H54 (cell line): Measurements from ENCODE around the gene FGL2.
"Not testable (repeated sequence)": the region's sequence is repeated elsewhere in the genome, so short reads cannot be mapped to it uniquely, and the experiment has no call there.

ENCODE experiments used
- DNase-seq: peaks from one replicate; pipeline ENCODE4 v3.0.0; 2011; ENCODE audit warnings: low spot score, mixed read lengths; ENCODE audit not compliant: insufficient read length
- FAIRE-seq: peaks from 3 replicates; lab custom pipeline; 2011; peaks lifted over from hg19 to GRCh38; lab: Jason Lieb, UNC
- POLR2A ChIP-seq: IDR thresholded peaks from 2 replicates; pipeline ENCODE4 v1.6.1; 2011; ENCODE audit warnings: low read depth, mild to moderate bottlenecking, low read length

Gene FGL2, protein sequence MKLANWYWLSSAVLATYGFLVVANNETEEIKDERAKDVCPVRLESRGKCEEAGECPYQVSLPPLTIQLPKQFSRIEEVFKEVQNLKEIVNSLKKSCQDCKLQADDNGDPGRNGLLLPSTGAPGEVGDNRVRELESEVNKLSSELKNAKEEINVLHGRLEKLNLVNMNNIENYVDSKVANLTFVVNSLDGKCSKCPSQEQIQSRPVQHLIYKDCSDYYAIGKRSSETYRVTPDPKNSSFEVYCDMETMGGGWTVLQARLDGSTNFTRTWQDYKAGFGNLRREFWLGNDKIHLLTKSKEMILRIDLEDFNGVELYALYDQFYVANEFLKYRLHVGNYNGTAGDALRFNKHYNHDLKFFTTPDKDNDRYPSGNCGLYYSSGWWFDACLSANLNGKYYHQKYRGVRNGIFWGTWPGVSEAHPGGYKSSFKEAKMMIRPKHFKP

DNA sequence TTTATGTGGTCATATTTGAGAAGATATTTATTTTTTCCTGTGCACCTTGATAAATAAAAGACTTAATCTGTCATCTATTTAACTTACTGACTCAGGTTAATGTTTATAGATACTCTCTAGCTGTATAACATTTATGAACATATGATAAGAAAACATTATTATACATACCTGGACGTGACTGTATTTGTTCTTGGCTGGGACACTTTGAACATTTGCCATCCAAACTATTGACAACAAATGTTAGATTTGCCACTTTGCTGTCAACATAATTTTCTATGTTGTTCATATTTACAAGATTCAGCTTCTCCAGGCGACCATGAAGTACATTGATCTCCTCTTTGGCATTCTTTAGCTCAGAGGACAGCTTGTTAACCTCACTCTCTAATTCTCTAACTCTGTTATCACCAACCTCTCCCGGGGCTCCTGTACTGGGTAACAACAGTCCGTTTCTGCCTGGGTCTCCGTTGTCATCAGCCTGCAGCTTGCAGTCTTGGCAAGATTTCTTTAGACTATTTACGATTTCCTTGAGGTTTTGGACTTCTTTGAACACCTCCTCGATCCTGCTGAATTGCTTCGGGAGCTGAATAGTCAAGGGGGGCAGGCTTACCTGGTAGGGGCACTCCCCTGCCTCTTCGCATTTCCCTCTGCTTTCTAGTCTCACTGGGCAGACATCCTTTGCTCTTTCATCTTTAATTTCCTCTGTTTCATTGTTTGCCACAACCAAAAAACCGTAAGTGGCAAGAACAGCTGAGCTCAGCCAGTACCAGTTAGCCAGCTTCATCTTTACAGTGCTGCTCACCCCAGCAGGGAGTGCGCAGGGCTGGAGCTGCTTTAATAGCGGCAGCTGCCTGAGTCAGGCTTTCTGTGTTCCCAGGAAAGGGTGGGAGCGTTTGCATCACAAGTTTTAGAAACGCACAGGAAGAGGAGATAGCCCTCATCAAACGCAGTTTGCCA lies at the start of gene FGL2:
FGL2 (minus strand) TSS at position 807 of the 954 bp plus-strand sequence; CDS start at position 781, 26 bp downstream.
- no peak for FAIRE-seq
- no peak for DNase-seq
- TF ChIP-seq POLR2A, result no peak

DNA sequence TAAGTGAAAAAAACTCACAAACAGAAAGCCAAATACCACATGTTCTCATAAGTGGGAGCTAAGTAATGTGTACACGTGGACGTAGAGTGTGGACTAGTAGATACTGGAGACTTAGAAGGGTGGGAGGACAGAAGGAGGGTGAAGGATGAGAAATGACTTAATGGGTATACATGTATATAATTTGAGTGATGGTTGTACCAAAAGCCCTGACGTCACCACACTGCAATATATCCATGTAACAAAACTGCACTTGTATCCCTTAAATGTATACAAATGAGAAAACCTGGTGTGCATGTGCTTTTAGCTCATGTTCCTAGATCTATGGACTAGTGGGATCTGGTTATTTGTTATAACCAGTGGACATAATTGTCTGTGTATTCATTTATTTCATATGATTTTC lies 48.5 kb upstream of the FGL2 start:
- DNase-seq, result no peak
- TF ChIP-seq POLR2A, result no peak
- no peak for FAIRE-seq

DNA sequence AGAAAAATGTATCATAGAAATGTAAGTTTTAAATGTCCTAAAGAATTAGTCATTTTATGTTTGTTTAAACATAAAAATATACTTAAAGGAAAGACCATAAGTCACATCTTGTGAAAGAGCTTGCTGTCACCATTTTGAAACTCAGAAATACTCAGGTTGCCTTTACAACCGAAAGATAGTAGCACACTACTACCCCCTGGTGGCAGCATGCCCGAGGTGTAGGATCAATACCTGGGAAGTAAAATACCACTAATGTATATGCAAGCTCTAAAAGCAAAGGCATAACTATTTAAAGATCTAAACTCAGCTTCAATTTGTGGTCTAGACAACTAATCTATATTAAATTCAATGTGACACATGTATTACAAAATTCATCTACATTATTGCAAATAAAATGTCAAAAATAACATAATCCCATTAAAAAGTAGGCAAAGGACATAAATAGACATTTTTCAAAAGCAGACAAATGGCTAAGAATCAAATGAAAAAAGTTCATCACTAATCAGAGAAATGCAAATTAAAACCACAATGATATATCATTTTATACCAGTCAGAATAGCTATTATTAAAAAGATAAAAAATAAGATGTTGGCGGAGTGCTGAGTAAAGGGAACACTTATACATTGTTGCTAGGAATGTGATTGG lies 47.7 kb upstream of the FGL2 start:
- TF ChIP-seq POLR2A, result no peak
- FAIRE-seq (peak; percentile 73), DNase-seq (no peak)

DNA sequence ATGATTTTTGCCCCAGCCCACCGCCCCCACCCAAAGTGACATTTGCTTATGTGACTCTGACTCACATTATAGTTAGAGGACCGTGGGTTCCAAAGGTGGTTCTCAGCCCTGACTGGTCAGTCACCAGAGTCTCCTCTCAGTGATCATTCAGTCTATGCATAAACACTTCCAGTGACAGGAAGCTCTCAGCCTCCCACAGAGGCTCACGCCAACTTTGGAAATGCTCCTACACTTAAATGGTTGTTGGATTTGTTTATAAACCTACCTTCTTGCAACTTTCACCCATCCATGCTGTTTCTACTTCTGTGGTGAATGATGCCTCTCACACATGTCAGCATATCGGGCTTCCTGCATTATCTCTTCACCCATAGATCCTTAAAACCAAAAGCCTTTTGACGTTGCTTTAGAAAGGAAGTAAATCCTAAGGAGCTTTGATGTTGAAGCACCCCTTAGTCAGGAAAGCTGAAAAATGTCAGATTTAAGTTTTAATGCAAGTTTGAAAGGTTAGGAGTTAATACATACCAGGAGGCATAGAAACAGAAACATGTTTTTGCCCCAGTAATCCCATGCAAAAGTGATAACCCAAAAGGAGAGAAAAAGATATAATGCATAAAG lies 46.5 kb upstream of the FGL2 start:
- FAIRE-seq (peak; percentile 52), DNase-seq (no peak)
- TF ChIP-seq POLR2A, result no peak

DNA sequence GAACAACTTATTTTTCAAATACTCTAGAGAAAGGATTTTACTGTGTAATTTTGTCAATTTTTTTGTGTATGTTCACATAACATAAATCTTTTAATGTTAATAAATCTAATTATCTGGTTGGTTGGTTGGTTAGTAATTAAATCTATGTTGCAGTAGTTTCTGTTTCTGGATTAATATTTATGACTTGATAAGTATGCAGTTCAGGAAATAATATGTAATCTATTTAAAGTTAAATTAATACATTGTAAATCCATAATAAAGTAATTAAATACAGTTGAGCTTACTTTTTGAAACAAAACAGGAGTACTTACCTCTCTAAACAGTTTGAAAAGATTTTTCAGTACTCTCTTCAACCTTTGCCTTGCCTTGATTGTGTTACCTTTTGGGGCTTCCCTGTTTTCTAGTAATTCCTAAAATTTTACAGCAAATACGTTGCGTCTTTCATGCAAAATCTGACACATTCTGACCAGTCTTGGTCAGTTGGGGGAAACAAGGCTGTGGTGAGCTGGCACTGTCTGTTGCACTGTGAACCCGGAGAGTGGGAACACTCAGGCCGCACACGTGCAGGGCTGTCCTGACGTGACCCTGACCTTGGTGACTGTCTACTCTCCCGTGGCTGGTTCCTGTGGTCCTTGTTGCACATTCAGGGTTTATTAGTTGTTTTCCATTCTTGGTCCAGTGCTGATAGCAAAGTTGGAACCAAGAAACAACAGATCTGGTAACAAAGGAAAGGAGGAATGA lies 45.6 kb upstream of the FGL2 start:
- FAIRE-seq, result no peak
- no peak for TF ChIP-seq POLR2A
- no peak for DNase-seq

DNA sequence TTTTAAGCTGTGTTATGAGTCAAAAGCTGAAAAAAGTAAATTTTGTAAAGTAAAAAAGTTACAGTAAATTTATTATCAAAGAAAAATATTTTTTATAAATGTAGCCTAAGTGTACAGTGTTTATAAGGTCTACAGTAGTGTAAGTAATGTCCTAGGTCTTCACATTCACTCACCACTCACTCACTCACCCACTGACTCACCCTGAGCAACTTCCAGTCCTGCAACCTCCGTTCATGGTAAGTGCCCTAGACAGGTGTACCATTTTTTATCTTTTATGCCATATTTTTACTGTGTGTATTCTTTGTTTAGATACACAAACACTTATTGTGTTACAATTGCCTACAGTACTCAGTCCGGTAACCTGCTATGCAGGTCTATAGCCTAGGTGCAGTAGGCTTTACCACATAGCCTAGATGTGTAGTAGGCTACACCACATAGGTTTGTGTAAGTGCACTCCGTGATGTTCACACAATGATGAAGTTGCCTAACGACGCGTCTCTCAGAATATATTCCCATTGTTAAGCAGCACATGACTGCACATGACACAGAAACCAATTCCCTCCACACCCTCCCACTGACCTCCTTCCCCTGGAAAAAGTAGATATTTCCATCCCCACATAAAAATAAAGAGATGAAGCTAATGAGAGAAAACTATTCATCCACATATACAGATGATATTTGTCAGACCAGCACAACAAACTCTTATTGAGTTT lies 44.8 kb upstream of the FGL2 start:
- DNase-seq, result no peak
- FAIRE-seq, result peak; percentile 41
- no peak for TF ChIP-seq POLR2A

DNA sequence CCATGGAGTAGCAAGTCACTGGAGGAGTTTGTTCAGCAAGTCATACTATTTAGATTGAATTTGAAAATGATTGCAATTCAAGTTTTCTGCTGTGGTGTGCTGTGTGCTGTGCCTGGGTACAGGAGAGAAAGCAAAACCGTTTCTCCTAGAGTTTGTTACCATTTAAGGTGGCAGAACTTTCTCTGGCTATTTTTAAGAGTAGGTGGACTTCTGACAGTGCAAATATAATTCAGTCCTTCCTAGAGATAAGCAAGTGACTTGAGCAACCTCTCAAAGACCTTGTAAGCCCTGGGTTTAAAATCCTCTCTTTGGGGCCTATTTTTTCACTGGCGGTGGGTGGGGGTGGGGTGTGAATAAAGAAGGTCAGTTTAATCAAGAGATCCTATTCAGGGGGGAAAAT lies 42.9 kb upstream of the FGL2 start:
- no peak for TF ChIP-seq POLR2A
- DNase-seq, result no peak

DNA sequence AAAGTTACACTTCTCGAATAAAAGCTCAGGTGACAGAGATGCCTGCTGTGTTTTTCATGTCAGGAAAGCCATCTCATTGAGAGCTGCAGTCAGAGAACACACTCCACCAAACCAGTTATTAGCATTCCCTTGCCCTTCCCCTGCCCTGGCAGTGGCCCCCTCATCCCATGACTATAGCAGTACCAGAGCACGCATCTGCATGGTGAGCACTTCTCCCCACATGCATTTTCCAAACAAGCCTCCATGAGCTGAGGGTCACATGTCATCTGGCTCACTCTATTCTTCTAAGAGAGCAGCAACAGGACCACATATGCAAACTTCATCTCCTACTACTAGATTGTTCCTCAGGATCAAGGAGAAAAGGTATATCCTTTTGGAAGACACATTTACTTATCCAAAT lies 42.4 kb upstream of the FGL2 start:
- no peak for DNase-seq
- TF ChIP-seq POLR2A, result no peak
- FAIRE-seq, result no peak

More for the DNA sequence above, 42.9 kb upstream of the FGL2 start:
- FAIRE-seq, result no peak

DNA sequence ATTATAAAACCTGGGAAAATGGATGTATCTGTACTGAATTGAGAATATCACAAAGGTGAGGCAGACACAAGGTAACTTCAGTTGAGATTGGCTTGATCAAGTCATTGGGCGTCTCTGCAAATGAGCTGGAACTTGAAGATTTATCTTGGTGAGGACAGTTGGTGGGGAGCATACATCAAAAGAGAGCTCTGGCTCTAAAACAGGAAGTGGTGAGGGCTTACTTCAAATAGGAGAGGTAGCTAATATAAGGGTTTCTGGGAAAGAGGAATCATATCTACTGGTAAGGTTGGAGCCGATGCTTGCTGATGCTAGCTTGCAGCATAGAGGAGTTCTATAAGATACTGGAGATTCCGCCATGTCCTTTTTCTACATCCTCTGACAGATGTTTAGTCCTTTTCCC lies 39.9 kb upstream of the FGL2 start:
- no peak for TF ChIP-seq POLR2A
- DNase-seq (no peak), FAIRE-seq (no peak)

DNA sequence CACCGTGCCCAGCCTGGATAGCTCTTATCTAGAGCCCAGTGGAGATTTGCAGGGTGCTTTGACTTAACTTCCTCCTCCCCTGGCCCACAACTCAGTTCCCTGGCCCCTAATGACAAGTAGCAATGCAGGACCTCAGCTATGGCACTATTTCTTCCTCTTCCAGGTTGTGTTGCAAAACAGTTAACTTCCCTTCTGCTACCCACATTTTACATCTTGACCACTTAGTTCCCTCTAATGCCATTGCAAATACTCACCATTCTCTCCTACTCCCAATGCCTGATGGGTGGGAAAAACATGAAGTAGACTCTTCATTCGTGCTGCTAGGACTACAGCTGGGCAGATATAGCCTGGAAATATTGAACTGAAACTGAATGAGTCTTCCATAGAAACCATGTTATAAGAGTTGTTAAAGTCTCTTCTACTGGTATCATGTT lies 39.1 kb upstream of the FGL2 start:
- no peak for DNase-seq
- no peak for TF ChIP-seq POLR2A
- no peak for FAIRE-seq

DNA sequence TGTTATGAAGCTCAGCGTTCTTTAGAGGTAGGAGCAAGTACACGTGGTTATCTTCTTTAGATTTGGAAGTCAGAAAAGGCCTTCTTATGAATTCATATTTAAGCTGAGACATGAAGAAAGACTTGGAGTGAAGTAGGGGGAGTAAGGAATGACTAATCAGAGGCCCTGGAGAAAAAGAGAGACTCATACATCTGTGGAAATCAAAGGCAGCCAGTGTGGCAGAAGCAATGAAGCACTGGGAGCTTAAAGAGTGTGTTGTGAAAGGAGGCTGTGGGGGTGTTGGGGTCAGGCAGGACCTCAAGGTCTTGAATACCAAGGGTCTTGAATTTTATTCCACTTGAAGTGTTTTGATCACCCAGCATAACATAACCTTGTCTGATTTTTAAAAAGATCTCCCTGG lies 35.7 kb upstream of the FGL2 start:
- no peak for FAIRE-seq
- no peak for TF ChIP-seq POLR2A
- DNase-seq, result no peak

DNA sequence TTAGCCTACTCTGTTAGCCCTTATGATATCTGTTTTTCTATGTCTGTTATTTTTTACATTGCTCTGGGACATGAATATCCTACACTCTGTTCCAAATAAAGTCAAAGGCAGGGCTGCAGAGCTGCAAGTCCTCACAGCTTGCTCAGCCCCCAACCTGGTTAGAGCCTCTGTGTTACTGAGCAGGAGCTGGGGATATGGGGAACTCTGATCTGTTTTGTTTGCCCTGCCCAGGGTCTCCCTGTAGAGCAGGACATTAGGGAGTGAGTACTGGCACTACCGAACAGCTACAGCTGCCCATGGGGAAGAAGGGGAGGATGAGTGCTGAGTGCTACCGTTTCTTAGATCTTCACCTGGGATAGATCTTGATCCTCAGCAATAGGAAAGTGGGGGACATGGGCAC lies 32.8 kb upstream of the FGL2 start:
- DNase-seq (no peak), FAIRE-seq (no peak)
- TF ChIP-seq POLR2A, result no peak

DNA sequence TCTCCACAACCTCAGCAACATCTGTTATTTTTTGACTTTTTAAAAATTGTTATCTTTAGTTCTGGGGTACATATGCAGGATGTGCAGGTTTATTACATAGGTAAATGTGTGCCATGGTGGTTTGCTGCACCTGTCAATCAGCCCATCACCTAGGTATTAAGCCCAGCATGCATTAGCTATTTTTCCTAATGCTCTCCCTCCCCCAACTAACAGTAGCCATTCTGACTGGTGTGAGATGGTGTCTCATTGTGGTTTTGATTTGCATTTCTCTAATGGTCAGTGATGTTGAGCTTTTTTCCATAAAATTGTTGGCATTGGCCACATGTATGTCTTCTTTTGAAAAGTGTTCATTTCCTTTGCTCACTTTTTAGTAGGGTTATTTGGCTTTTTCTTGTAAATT lies 29.2 kb upstream of the FGL2 start:
- FAIRE-seq, DNase-seq: not testable (repeated sequence)
